Type B pancreatic cell (in vitro differentiated cells): ENCODE results near the gene MAGEC1. TPM values are rescaled to one million over a fixed set of nuclear protein-coding genes. Genes with fewer than 3 reads are reported as not detected.

Source experiments
- DNase-seq: peaks from one replicate; pipeline ENCODE4 v3.0.0; 2021; ENCODE audit warnings: mixed read lengths; ENCODE audit not compliant: unreplicated experiment; ENCODE audit errors: extremely low spot score
- H3K27ac Mint-ChIP-seq: 2 replicates; pipeline ENCODE4 v1.8.0; 2021; ENCODE audit warnings: mild to moderate bottlenecking, mixed read lengths
- H3K27me3 Mint-ChIP-seq: 2 replicates; pipeline ENCODE4 v1.8.0; 2021; ENCODE audit warnings: mixed read lengths
- H3K36me3 Mint-ChIP-seq: 2 replicates; pipeline ENCODE4 v1.8.0; 2021; ENCODE audit warnings: mixed read lengths
- H3K4me1 Mint-ChIP-seq: one replicate; pipeline ENCODE4 v1.8.0; 2021; ENCODE audit warnings: mixed read lengths; ENCODE audit not compliant: unreplicated experiment
- H3K4me3 Mint-ChIP-seq: 2 replicates; pipeline ENCODE4 v1.8.0; 2021; ENCODE audit warnings: mild to moderate bottlenecking, mixed read lengths
- H3K9me3 Mint-ChIP-seq: 2 replicates; pipeline ENCODE4 v1.8.0; 2021; ENCODE audit warnings: mixed read lengths
- CTCF ChIP-seq: fragments of 200-600 bp; sonication (generic); conservative IDR thresholded peaks from 2 replicates; pipeline ENCODE4 v1.5.0; 2021; ENCODE audit warnings: antibody characterized with exemption, mild to moderate bottlenecking
- total RNA-seq: library from RNA; stranded (reverse); gene quantifications from 2 replicates; pipeline ENCODE4 v1.2.1, GENCODE V29; 2021; ENCODE audit warnings: low replicate concordance

Gene MAGEC1
- total RNA-seq, 1 donor from 2014 or later = not detected

GRCh38 chrX:141897690-141898089 is 6.0 kb upstream of the MAGEC1 start:
- H3K4me3 Mint-ChIP-seq = no peak overlapping the region
- no peak for DNase-seq
- H3K4me1 Mint-ChIP-seq = no peaks in the 10 kb centered on the region
- H3K9me3 Mint-ChIP-seq = no peaks in the 10 kb centered on the region
- H3K27ac Mint-ChIP-seq = no peak overlapping the region
- H3K36me3 Mint-ChIP-seq = no peaks in the 10 kb centered on the region
- no peak for TF ChIP-seq CTCF
- H3K27me3 Mint-ChIP-seq = no peaks in the 10 kb centered on the region

DNA sequence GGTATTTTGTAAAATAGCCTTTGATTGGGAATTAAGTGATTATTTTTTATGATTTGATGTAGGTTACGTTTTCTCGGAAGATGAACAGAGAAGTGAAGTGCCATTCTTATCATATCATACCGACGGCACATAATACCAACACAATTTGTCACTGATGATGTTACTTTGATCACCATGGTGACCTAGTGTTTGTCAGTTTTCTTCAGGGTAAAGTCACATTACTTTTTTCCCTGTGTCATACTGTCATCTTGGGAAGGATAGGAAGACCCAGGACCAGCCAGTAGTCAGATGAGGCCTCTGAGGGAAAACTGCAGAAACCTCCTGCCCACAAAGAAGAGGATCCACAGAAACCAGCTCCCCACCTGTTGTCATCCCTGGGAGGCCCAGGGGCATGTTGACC is 1.3 kb upstream of the MAGEC1 start:
- peaks cover 3% of the 10 kb centered on the region for H3K9me3 Mint-ChIP-seq
- no peak overlapping the region for H3K4me3 Mint-ChIP-seq
- H3K4me1 Mint-ChIP-seq = no peaks in the 10 kb centered on the region
- no peaks in the 10 kb centered on the region for H3K36me3 Mint-ChIP-seq
- no peaks in the 10 kb centered on the region for H3K27me3 Mint-ChIP-seq
- no peak for TF ChIP-seq CTCF
- DNase-seq = no peak
- no peak overlapping the region for H3K27ac Mint-ChIP-seq

DNA sequence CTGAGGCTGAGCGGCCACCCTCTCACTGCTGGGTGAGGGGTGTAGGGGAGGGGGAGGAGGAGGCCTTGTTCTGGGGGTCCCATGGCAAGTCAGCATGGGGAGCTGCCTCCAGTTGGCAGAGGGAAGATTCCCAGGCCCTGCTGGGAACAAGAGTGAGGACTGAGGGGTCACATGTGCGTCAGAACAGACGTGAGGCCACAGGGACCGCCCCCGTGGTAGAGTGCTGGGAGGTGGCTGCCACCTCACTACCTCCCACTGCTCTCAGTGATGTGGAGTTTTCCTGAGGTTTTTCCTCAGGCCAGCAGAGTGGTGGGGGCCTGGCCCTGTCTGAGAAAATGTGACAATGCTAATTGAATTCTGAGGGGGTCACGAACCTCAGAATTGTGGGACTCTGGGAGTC is 568 bp downstream of the MAGEC1 start:
- TF ChIP-seq CTCF = no peak
- H3K4me1 Mint-ChIP-seq = no peaks in the 10 kb centered on the region
- no peak for DNase-seq
- H3K4me3 Mint-ChIP-seq = no peak overlapping the region
- no peaks in the 10 kb centered on the region for H3K36me3 Mint-ChIP-seq
- peaks cover 3% of the 10 kb centered on the region for H3K9me3 Mint-ChIP-seq
- H3K27ac Mint-ChIP-seq = no peak overlapping the region
- H3K27me3 Mint-ChIP-seq = no peaks in the 10 kb centered on the region

GRCh38 chrX:141917801-141918200 is 14.1 kb downstream of the MAGEC1 start:
- no peak overlapping the region for H3K27ac Mint-ChIP-seq
- no peak for DNase-seq
- no peak overlapping the region for H3K4me3 Mint-ChIP-seq

DNA sequence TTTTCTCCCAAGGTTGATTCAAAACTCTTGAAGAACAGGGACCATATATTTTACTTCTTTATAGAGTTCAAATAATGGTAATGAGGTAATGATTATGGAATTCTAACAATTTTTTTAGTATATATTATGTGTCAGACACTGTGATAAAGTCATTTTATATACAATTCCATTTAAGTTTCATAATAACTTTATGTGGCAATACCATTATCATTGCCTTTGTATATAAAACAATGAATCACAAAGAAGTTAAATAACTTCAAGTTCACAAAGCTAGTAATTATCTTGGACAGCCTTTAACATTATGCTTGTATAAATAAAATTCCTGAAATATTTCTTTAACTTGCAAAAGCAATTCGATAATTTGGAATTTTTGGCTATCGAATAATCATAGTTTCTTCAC is 20.6 kb downstream of the MAGEC1 start:
- H3K36me3 Mint-ChIP-seq = no peaks in the 10 kb centered on the region
- H3K4me3 Mint-ChIP-seq = no peak overlapping the region
- H3K27ac Mint-ChIP-seq = no peak overlapping the region
- H3K27me3 Mint-ChIP-seq = no peaks in the 10 kb centered on the region
- TF ChIP-seq CTCF = no peak
- DNase-seq = no peak
- H3K9me3 Mint-ChIP-seq = no peaks in the 10 kb centered on the region
- H3K4me1 Mint-ChIP-seq = no peaks in the 10 kb centered on the region

More at GRCh38 chrX:141917801-141918200, 14.1 kb downstream of the MAGEC1 start:
- TF ChIP-seq CTCF = no peak
- Mint-ChIP-seq H3K4me1 (no peaks in the 10 kb centered on the region), H3K27me3 (no peaks in the 10 kb centered on the region), H3K36me3 (no peaks in the 10 kb centered on the region), H3K9me3 (no peaks in the 10 kb centered on the region)

DNA sequence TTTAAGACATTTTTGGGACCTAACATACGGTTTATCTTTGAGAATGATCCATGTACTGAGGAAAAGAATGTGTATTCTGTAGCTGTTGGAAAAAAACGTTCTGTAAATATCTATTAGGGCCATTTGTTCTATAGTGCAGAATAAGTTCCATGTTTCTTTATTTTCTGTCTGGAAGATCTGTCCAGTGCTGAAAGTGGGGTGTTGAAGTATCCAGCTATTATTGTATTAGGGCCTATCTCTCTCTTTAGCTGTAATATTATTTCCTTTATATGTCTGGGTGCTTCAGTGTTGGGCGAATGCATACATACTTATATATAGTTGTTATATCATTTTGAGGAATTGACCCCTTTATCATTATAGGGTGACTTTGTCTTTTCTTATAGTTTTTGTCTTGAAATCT is 24.7 kb downstream of the MAGEC1 start:
- Mint-ChIP-seq H3K9me3 (no peaks in the 10 kb centered on the region), H3K27ac (no peak overlapping the region), H3K36me3 (no peaks in the 10 kb centered on the region), H3K4me3 (no peak overlapping the region), H3K4me1 (no peaks in the 10 kb centered on the region), H3K27me3 (no peaks in the 10 kb centered on the region)
- TF ChIP-seq CTCF = no peak
- no peak for DNase-seq
